ENCODE measurements around the gene SCPEP1. TPM values are rescaled to one million over a fixed set of nuclear protein-coding genes. Genes with fewer than 3 reads are reported as not detected.

Gene SCPEP1
- total RNA-seq, 1 experiment from 2014 or later, result 44.3 TPM

- no peak overlapping the region for H3K4me3 Mint-ChIP-seq (ENCODE audit: unreplicated experiment)
- no peaks in the 10 kb centered on the region for H3K4me1 Mint-ChIP-seq (ENCODE audit: low read depth, unreplicated experiment)
- Histone ChIP-seq H3K36me3 (ENCODE audit: control insufficient read depth, insufficient read depth, low read length) (peaks cover 5% of the 10 kb centered on the region; the same call in 1 of the 2 replicates), H3K4me1 (no peaks in the 10 kb centered on the region), H3K4me3 (ENCODE audit: low read depth, low read length) (no peak overlapping the region), H3K27me3 (replicated peaks; ENCODE audit: control insufficient read depth, insufficient read depth, low read length) (no peaks in the 10 kb centered on the region), H3K9me3 (no peaks in the 10 kb centered on the region)
- H3K27ac Mint-ChIP-seq (ENCODE audit: unreplicated experiment), result no peak overlapping the region
- CTCF ChIA-PET, result no interaction called here
- no peak for TF ChIP-seq CTCF (IDR thresholded peaks at IDR 0.05; ENCODE audit: insufficient read depth in 1 of 2, low read depth in 1 of 2, low read length in 1 of 2, severe bottlenecking in 1 of 2, unreplicated experiment in 1 of 2)
- POLR2A ChIA-PET, result no interaction called here
- intact Hi-C loops (cut with micrococcal nuclease; ENCODE audit: unreplicated experiment), result no loop called here
- H3K27me3 Mint-ChIP-seq (ENCODE audit: insufficient read depth, unreplicated experiment), result no peaks in the 10 kb centered on the region
- BruUV-seq (replicated peaks), result no TSS peak
- peaks cover 68% of the 10 kb centered on the region for H3K36me3 Mint-ChIP-seq (ENCODE audit: insufficient read depth, unreplicated experiment)
- no peak for DNase-seq
- no peaks in the 10 kb centered on the region for H3K9me3 Mint-ChIP-seq (ENCODE audit: unreplicated experiment)
Measured at GRCh38 chr17:56947741-56948140, 30.2 kb upstream of the SCPEP1 start.

- Histone ChIP-seq H3K9me3 (no peaks in the 10 kb centered on the region), H3K27me3 (replicated peaks; ENCODE audit: control insufficient read depth, insufficient read depth, low read length) (no peaks in the 10 kb centered on the region), H3K4me3 (ENCODE audit: low read depth, low read length) (no peak overlapping the region), H3K36me3 (ENCODE audit: control insufficient read depth, insufficient read depth, low read length) (peaks cover 3% of the 10 kb centered on the region; the same call in 1 of the 2 replicates), H3K4me1 (no peaks in the 10 kb centered on the region)
- ChIA-PET CTCF (no interaction called here), POLR2A (no interaction called here)
- peaks cover 63% of the 10 kb centered on the region for H3K36me3 Mint-ChIP-seq (ENCODE audit: insufficient read depth, unreplicated experiment)
- no peak overlapping the region for H3K27ac Mint-ChIP-seq (ENCODE audit: unreplicated experiment)
- no TSS peak for BruUV-seq (replicated peaks)
- H3K4me1 Mint-ChIP-seq (ENCODE audit: low read depth, unreplicated experiment), result no peaks in the 10 kb centered on the region
- TF ChIP-seq CTCF (IDR thresholded peaks at IDR 0.05; ENCODE audit: insufficient read depth in 1 of 2, low read depth in 1 of 2, low read length in 1 of 2, severe bottlenecking in 1 of 2, unreplicated experiment in 1 of 2), result no peak
- intact Hi-C loops (cut with micrococcal nuclease; ENCODE audit: unreplicated experiment), result no loop called here
- no peaks in the 10 kb centered on the region for H3K27me3 Mint-ChIP-seq (ENCODE audit: insufficient read depth, unreplicated experiment)
- no peak for DNase-seq
- no peaks in the 10 kb centered on the region for H3K9me3 Mint-ChIP-seq (ENCODE audit: unreplicated experiment)
- H3K4me3 Mint-ChIP-seq (ENCODE audit: unreplicated experiment), result no peak overlapping the region
Measured at GRCh38 chr17:56948491-56948890, 29.4 kb upstream of the SCPEP1 start.

- intact Hi-C loops (cut with micrococcal nuclease; ENCODE audit: unreplicated experiment), result no loop called here
Measured at GRCh38 chr17:56949595-56949994, 28.3 kb upstream of the SCPEP1 start.

More at GRCh38 chr17:56949595-56949994, 28.3 kb upstream of the SCPEP1 start:
- no TSS peak for BruUV-seq (replicated peaks)
- peaks cover 3% of the 10 kb centered on the region for H3K36me3 ChIP-seq (ENCODE audit: control insufficient read depth, insufficient read depth, low read length)
- H3K27me3 ChIP-seq (replicated peaks; ENCODE audit: control insufficient read depth, insufficient read depth, low read length), result no peaks in the 10 kb centered on the region
- Mint-ChIP-seq H3K4me1 (ENCODE audit: low read depth, unreplicated experiment) (no peaks in the 10 kb centered on the region), H3K36me3 (ENCODE audit: insufficient read depth, unreplicated experiment) (peaks cover 56% of the 10 kb centered on the region), H3K9me3 (ENCODE audit: unreplicated experiment) (no peaks in the 10 kb centered on the region), H3K4me3 (ENCODE audit: unreplicated experiment) (no peak overlapping the region), H3K27ac (ENCODE audit: unreplicated experiment) (no peak overlapping the region), H3K27me3 (ENCODE audit: insufficient read depth, unreplicated experiment) (no peaks in the 10 kb centered on the region)
- POLR2A ChIA-PET, result no interaction called here
- H3K9me3 ChIP-seq, result no peaks in the 10 kb centered on the region
- no peak overlapping the region for H3K4me3 ChIP-seq (ENCODE audit: low read depth, low read length)
- no peaks in the 10 kb centered on the region for H3K4me1 ChIP-seq
- no peak for TF ChIP-seq CTCF (IDR thresholded peaks at IDR 0.05; ENCODE audit: insufficient read depth in 1 of 2, low read depth in 1 of 2, low read length in 1 of 2, severe bottlenecking in 1 of 2, unreplicated experiment in 1 of 2)
- DNase-seq, result no peak
- CTCF ChIA-PET, result no interaction called here
